ENCODE results near the gene TARS2. TPM values are rescaled to one million over a fixed set of nuclear protein-coding genes. Genes with fewer than 3 reads are reported as not detected.

TARS2 gene
- total RNA-seq, 2 donors from 2014 or later, result 16.3 to 18.5 TPM

DNA sequence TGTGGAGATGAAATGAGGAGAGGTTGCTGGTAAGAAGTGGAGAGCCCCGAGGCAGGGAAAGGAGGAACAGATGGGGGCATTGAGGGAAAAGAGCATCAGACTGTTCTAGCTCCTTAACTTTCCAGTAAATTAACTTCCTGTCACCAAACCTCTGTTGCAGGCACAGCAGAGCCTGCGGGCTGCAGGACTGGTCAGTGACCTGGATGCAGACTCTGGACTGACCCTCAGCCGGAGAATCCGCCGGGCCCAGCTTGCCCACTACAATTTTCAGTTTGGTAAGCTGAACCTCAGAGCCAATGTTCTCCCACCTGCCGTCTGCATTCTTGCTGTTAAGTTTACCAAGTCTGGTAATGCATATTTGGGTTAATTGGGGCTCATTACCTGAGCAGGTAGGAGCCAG is 18.2 kb downstream of the TARS2 start:
- ATAC-seq (no peak), DNase-seq (no peak)
- intact Hi-C loops (cut with DNase I), result no loop called here

DNA sequence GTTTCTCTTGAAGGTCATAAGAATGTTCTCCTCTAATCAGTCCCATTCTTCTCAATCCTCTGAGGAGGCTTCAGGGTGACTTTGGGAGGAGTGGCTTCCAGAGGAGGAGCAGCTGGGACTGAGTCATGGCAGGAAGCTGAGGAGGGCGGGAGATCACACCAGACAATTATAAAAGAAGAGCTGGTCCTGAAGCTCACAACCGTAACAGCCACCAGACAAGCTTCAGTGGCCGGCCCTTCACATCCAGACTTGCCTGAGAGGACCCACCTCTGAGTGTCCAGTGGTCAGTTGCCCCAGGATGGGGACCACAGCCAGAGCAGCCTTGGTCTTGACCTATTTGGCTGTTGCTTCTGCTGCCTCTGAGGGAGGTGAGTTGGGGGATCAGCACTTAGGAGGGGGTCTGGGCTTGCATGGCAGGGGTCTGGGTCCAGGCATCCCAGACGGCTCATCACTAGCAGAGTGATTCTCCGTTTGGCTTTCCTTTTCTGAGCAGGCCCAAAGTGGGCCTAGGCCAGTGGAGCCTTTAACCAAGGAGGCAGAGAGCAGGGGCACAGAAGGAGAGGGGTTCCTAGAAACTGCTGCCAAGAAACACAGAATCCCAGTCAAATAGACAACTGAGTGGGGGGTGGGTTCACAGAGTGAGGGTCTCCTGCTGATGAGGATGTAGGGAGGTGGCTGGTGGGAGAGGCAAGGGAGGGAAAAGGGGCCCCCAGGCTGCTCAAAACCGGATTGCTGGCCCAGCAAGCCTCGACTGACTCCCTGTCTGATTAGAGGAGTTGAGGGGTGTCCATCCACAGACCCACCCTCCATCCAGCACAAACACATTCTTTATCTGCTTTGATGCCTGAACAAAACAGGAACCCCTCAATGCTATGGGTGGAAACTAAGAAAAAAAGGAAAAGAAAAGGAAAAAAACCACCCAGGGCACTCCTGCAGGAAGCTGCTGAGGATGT is 21.0 kb downstream of the TARS2 start, which contains the start of gene ECM1:
Gene ECM1 (plus strand): TSS at position 198 of the 953 bp plus-strand sequence. CDS start 101 bp downstream, at position 299.
- intact Hi-C loops (cut with DNase I), result no loop called here
- ATAC-seq (peak; percentile 82 to 92), DNase-seq (peak; percentile 73)

DNA sequence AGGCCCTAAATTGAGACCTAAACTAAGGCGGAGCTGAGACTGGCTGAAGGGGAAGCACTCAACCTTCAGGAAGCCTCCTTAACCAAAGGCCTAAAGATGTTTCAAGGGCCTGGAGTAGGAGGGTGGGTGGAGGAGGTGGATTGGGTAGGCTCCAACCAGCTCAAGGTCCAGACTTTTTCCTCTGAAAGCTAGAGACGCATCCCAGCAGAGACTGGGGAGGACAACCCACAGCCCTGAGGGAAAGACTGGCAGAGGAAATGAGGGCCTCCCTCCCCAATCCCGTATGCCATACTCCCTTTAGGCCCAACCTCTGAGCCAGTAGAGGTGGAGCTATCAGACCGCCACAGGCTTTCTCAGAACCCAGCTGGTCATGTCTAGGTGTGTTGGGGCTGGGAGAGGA is 21.8 kb downstream of the TARS2 start:
- DNase-seq (no peak), ATAC-seq (peak in 1 of 2 donors; percentile 4)
- intact Hi-C loops (cut with DNase I), result no loop called here

DNA sequence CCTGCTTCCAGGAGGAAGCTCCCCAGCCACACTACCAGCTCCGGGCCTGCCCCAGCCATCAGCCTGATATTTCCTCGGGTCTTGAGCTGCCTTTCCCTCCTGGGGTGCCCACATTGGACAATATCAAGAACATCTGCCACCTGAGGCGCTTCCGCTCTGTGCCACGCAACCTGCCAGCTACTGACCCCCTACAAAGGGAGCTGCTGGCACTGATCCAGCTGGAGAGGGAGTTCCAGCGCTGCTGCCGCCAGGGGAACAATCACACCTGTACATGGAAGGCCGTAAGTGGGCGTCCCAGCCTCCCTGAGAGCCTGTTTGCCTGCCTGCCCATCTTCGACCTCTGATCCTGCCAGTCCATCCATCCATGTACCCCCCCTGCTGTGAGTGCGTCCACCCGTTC is 24.3 kb downstream of the TARS2 start:
- intact Hi-C loops (cut with DNase I), result no loop called here
- ATAC-seq (no peak), DNase-seq (no peak)

DNA sequence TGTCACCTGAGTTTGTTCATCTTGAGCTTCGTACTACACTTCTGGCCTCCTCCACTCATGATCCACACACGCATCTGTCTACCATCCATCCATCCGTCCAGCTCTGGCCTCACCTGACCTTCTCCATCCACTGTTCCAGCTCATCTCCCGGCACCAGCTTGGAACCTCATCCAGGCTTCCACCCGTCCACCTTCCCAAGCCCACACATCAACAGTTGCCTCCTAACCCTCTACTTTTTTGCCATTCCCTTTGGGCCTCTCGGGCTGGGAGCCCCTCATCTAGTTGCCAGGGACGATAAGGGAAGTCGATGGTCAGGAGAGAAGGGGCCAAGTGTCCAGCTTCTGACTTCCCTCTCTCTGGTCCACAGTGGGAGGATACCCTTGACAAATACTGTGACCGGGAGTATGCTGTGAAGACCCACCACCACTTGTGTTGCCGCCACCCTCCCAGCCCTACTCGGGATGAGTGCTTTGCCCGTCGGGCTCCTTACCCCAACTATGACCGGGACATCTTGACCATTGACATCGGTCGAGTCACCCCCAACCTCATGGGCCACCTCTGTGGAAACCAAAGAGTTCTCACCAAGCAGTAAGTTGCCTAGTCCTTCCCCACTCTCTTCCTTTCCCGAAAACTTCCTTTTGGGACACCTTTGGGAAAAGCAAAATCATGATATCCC is 24.9 kb downstream of the TARS2 start:
- intact Hi-C loops (cut with DNase I), result no loop called here
- DNase-seq (no peak), ATAC-seq (no peak)

DNA sequence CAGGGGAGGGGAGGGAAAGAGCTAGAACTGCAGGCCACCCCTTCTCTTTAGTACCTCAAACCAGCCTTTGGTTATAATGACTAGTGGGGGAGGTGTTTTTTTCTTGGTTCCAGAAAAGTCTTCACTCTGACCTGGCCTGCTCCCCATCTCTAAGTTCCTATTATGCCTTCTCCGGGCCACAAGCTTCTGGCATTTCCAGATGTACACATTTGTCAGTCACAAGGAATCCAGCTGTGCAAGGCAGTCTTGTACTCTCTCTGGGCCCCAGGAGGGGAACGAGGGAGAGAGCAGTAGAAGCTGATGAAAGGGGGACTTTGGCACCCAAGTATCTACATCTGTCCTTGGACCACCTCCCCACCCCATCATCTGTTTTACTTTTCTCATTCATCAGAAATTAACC is 25.6 kb downstream of the TARS2 start:
- ATAC-seq, result no peak
- intact Hi-C loops (cut with DNase I), result no loop called here
- DNase-seq, result no peak

DNA sequence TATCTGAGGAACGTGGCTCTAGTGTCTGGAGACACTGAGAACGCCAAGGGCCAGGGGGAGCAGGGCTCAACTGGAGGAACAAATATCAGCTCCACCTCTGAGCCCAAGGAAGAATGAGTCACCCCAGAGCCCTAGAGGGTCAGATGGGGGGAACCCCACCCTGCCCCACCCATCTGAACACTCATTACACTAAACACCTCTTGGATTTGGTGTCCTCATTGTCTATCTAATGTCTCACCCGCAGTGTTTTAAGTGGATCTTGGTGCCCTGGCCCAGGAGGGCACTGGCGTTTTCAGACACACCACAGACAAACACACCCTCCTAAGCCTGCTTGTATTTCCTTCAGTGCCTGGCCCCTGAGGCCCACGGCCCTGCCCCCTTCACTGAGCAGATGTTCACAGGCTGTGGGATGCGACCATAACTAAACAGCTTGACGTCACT is 26.2 kb downstream of the TARS2 start:
- ATAC-seq (no peak), DNase-seq (no peak)
- intact Hi-C loops (cut with DNase I), result no loop called here

DNA sequence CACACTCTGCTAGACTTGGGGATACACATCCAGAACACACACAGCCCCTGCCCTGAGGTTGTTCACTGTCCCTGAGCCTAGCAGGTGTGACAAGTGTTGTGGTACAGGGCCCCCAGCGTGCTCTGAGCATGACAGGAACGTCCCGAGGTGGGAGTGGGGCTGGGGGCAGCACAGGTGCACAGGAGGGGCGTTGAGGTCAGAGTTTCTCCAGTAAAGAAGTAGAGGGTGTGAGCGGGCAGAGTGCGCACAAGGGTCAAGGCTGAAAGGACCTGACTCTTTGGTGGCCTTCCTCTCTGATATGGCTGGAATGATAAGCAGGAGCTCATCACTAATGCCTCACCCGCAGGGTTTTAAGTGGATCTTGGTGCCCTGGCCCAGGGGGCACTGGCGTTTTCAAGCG is 27.0 kb downstream of the TARS2 start:
- ATAC-seq (no peak), DNase-seq (no peak)
- intact Hi-C loops (cut with DNase I), result no loop called here

DNA sequence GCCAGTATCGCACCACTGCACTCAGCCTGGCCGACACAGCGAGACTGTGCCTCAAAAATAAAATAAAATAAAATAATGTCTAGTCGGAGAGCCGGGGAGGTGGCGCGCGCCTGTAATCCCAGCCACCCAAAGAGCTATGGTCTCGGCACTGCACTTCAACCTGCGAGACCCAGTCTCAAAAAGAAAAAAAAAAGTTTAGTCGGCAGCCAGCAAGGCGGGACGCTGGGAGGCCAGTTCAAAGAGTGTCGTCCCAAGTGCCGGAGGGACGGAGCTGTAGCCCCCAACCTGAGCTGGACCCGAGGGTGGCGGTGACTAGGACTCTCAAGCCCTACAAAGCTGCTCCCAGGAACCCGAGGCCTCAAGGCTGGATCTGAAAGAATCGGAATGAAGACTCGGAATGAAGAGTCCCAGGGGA is 27.7 kb downstream of the TARS2 start:
- ATAC-seq, result no peak
- intact Hi-C loops (cut with DNase I), result no loop called here

DNA sequence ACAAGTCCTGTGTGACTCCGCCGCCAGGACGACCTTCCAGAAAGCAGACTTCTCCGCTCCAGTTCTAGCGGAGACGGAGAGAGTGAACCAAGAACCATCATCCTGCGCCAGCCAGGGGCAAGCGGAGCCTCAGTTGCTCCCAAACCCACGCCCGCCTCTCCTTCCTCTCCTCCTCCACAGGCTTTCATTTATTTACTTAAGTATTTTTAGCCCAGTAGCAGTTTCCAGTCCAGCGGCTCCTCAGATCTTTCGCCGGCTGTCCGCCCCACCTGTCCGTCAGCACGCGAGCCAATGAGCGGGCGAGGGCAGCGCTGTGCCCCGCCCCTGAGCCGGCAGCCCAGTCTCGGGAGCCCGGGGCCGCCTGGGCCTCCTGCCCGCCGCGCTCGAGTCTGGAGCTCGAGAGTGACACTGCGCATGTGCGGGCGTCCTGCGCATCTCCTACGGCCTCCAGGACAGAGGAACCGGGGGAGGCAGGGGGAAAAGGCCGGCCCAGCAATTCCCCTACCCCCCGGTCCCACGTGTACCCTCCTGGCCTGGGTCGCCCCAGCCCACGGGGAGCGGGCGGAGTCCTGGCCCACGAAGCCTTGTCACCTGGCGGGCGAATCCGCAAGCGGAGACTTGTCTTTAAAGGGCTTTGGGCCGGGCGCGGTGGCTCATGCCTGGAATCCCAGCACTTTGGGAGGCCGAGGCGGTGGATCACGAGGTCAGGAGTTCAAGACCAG is 28.3 kb downstream of the TARS2 start, which contains the start of gene FALEC:
Gene FALEC (plus strand): TSS at position 425 of the 722 bp plus-strand sequence.
- peak; percentile 98 for DNase-seq
- ATAC-seq, result peak; percentile 99
- intact Hi-C loops (cut with DNase I), result no loop called here

More for the DNA sequence above, 27.7 kb downstream of the TARS2 start:
- DNase-seq, result peak; percentile 41

DNA sequence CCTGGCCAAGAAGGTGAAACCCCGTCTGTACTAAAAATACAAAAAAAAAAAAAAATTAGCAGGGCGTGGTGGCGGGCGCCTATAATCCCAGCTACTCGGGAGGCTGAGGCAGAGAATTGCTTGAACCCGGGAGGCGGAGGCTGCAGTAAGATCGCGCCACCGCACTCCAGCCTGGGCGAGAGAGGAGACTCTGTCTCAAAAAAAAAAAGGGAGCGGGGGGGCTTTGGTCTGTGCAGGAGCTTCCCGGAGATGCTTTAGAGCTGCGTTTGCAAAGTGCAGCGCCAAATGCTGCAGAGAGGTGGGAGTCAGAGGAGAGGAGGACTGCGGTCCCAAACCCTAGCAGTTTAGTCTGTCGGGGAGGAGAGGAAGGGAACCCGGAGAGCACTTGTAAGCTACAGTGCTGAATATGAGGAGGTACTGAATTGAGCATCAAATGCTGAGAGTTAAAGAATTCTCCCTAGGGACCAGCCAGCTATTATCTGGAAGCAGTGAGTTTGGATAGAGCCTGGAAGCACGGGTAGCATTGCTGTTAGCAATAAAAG is 28.9 kb downstream of the TARS2 start:
- DNase-seq (no peak), ATAC-seq (peak; percentile 8 to 10)
- intact Hi-C loops (cut with DNase I), result no loop called here

DNA sequence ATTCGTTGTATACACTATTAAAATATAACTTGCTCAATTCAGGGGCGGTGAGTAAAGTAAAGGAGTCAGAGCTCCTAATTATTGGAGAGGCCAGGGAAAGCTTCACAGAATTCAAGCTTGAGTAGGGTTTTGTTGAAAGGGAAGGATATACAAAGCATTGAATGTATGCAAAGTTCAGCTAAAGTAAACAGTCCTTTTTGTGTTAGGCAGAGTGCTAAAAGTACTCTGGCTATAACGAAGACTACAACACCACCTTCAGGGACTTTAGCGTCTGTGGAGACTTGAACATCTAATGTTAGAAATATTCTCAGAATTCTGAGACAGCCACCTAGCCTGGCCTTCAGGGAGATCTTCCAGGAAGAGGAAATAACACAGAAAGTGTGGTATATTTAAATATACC is 29.4 kb downstream of the TARS2 start:
- DNase-seq (no peak), ATAC-seq (no peak)
- intact Hi-C loops (cut with DNase I), result no loop called here

DNA sequence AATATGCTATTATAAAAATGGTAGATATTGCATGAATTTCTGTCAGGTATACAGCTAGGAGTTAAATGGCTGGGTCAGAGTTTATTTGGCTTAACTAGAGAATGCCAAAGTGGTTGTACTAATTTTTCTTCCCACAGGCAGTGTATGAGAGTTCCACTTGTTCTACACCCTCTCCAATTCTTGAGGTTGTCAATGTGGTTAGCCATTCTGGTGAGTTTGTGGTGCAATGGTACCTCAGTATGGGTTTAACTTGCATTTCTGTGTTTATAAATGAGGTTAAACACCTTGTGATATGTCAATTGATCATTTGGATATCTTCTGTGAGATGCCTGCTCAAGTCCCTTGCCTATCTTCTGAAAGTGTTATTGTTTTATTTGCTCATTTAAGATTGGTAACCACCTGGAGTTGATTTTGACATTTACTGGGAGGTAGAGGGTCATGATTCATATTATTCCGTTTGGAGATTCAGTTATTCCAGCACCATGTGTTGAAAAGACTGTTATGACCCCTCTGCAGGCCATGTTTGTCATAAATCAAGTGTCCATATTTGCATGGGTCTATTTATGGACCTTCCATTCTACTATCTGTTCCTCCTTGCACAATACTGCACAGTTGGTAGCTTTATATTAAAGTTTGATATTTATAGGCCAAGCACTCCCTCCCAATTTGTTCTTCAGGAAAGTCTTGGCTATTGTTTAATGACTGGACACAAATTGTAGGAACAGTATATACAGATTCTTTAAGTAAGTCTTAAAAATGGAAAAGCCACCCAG is 34.2 kb downstream of the TARS2 start:
- ATAC-seq (no peak), DNase-seq (no peak)
- intact Hi-C loops (cut with DNase I), result no loop called here

DNA sequence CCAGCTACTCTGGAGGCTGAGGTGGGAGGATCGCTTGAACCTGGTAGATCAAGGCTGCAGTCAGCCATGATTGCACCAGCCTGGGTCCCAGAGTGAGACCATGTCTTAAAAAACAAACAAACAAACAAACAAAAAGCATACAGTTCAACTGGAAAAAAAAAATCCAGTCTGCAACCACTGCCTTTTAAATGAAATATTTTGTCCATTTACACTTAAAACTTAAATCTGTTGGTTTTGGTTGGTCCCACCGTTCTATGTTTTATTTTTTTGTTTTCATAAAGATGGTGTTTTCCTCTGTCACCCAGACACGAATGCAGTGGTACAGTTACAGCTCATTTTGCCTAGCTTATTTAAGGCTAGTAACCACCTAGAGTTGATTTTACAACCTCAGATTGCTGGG is 38.1 kb downstream of the TARS2 start:
- no peak for DNase-seq
- ATAC-seq, result no peak
- intact Hi-C loops (cut with DNase I), result no loop called here

DNA sequence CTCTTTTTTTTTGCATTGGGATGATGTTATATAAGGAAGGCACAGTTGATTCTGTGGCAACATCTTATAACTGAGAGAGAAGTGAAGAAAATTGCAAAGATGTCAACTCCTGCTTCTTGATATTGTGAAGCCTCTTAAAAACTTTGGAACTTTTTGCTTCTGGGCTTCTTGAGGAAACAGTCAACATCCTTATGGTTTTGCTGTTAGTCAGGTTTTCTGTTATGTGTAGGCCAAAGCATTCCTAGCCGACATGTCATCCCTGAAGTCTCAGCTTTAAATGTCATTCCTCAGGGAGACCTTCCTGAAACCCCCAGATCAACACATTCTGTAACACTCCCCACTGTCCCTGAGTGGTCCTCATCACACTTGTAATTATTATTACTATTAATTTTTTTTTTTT is 41.0 kb downstream of the TARS2 start:
- intact Hi-C loops (cut with DNase I), result no loop called here
- ATAC-seq (no peak), DNase-seq (no peak)

DNA sequence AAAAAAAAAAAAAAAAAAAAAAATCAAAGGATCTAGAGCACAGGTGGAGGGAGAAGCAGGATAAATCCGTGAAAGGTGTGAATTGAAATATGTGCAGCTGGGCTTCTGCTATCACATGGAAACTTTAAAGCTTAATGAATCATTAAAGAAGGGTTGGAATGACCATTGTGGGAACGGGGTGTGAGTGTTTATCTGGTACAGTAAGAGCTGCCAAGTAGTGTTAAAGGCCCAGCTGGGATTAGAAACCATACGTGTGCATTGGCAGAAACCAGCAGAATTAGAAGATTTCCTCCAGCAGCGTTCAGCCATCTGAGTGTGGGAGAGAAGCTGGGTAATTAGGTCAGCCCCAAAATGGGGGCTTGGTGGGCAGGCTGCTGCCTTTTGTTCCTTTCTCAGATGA is 41.8 kb downstream of the TARS2 start:
- peak in 1 of 2 donors; percentile 49 for ATAC-seq
- intact Hi-C loops (cut with DNase I), result no loop called here
- no peak for DNase-seq

DNA sequence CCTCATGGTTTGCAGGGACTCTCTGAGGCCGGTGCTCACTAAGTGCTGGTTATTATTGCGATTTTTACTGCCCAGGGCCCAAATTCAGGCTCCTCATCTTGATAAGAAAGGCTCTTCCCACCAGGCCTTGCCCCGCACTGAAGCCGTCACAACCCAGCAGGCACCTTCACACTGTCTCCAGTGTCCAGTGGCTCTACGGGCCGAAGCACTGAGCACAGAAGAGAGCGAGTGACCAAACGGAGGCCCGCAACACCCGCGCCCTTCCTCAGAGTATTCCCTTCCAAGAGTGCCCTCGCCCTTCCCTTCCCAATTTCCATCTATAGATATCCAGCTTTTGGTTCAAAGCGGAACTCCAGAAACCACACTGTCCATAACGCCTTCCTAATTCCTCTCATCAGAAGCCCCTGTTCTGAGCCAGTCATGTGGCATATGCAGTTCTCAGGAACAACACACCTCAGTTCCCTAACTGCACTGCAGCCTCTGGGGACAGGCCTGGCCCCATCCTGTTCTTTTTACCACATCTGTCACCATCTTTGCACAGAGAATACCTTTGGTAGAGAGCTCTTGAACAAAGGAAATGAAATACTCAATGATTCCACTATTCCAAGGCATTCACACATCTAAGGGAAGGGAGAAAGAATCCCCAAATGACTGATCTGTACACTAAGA is 43.4 kb downstream of the TARS2 start:
- intact Hi-C loops (cut with DNase I), result loop anchor here (5.0 to 10.0 kb wide), 2 partner anchors 66 to 68 kb away; no protein-coding TSS in a partner anchor
- DNase-seq (no peak), ATAC-seq (no peak)

DNA sequence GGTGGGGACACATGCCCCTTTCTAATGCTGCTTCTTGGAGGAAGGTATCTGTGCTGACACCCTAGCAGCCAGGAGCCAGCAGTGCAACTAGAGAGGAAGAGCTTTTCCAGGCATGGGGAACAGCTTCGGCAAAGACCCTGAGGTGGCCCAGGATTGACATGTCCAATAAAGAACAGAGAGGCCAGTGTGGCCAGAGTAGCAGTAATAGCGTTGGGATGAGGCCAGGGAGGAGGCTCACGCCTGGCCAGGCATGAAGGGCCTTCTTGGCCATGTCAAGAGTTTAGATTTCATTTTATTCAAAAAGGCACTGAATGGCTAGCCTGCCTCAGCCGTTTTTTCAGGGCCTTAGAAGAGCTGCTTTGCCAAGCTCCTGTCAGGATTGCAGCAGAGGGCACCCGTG is 45.6 kb downstream of the TARS2 start:
- DNase-seq, result no peak
- peak in 1 of 2 donors; percentile 9 for ATAC-seq
- intact Hi-C loops (cut with DNase I), result loop anchor here (5.0 to 10.0 kb wide), 2 partner anchors 68 to 71 kb away; no protein-coding TSS in a partner anchor

Measured in left cardiac atrium (tissue), 4 donors.